SH-SY5Y (cell line): ENCODE results near the gene NIBAN1.

Experiments
- GATA2 ChIP-seq: IDR thresholded peaks from 2 replicates; pipeline ENCODE4 v1.6.1; 2011; ENCODE audit warnings: mild to moderate bottlenecking, low read depth, low read length
- GATA3 ChIP-seq: IDR thresholded peaks from 2 replicates; pipeline ENCODE4 v1.6.1; 2011; ENCODE audit warnings: low read depth, mild to moderate bottlenecking, low read length, moderate library complexity

GRCh38 chr1:184945678-184946412, 28.5 kb downstream of the NIBAN1 start:
- TF ChIP-seq GATA3 (no peak), GATA2 (no peak)
